ENCODE data around the gene TSPAN14.

Gene TSPAN14

GRCh38 chr10:80553436-80553835 is 99.3 kb downstream of the TSPAN14 start:
- no peak for DNase-seq

GRCh38 chr10:80554050-80554449 is 99.9 kb downstream of the TSPAN14 start:
- no peak for DNase-seq

GRCh38 chr10:80555415-80555814 is 101.3 kb downstream of the TSPAN14 start:
- no peak for DNase-seq

- DNase-seq = no peak
These were observed 107.8 kb downstream of the TSPAN14 start for GRCh38 chr10:80561950-80562349.

- DNase-seq = no peak
These were observed 113.2 kb downstream of the TSPAN14 start for GRCh38 chr10:80567292-80567691.

- no peak for DNase-seq
These were observed 115.2 kb downstream of the TSPAN14 start for GRCh38 chr10:80569131-80569895.

- DNase-seq = no peak
These were observed 117.2 kb downstream of the TSPAN14 start for GRCh38 chr10:80571352-80571751.

GRCh38 chr10:80579181-80579763 is 125.2 kb downstream of the TSPAN14 start:
- no peak for DNase-seq

GRCh38 chr10:80579849-80580637 is 125.9 kb downstream of the TSPAN14 start:
- DNase-seq = no peak

GRCh38 chr10:80580638-80581468 is 126.7 kb downstream of the TSPAN14 start:
- no peak for DNase-seq

GRCh38 chr10:80581469-80581835 is 127.3 kb downstream of the TSPAN14 start:
- no peak for DNase-seq

GRCh38 chr10:80582286-80582960 is 128.3 kb downstream of the TSPAN14 start:
- DNase-seq = no peak

All from CD4-positive, alpha-beta T cell treated with Interleukin-4 for 4 hours (primary cell).